Measurements from ENCODE around the gene CYB5R4.

CYB5R4 gene

DNA sequence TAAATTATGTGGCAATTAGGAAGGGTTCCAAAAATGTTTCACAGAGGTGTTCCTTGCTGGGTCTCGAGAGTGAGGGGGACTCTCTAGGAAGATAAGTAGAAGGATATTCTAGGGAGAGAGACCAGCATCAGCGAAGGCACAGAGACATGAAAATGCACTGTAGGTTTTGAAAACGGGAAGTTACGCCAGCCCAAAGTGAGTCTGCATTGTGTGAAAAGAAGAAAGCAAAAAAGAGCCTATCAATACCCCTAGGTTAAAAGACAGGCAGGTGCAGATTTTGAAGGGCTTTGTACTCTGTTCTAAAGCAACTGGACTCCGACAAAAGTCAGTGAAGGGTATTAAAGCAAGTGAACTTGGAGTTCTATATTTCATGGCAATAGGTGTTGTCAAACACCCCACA is 148.4 kb downstream of the CYB5R4 start:
- TF ChIP-seq, protein P1, sequence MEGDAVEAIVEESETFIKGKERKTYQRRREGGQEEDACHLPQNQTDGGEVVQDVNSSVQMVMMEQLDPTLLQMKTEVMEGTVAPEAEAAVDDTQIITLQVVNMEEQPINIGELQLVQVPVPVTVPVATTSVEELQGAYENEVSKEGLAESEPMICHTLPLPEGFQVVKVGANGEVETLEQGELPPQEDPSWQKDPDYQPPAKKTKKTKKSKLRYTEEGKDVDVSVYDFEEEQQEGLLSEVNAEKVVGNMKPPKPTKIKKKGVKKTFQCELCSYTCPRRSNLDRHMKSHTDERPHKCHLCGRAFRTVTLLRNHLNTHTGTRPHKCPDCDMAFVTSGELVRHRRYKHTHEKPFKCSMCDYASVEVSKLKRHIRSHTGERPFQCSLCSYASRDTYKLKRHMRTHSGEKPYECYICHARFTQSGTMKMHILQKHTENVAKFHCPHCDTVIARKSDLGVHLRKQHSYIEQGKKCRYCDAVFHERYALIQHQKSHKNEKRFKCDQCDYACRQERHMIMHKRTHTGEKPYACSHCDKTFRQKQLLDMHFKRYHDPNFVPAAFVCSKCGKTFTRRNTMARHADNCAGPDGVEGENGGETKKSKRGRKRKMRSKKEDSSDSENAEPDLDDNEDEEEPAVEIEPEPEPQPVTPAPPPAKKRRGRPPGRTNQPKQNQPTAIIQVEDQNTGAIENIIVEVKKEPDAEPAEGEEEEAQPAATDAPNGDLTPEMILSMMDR (IDR thresholded peaks at IDR 0.05; ENCODE audit: low read depth, low read length), result no peak
- no peak for DNase-seq (ENCODE audit: low read depth, low spot score)
- in situ Hi-C loops (cut with HindIII; ENCODE audit: low sequenced_read_pairs), result no loop called here
- H3K4me3 ChIP-seq (ENCODE audit: low read depth, low read length), result no peak overlapping the region

GRCh38 chr6:84013354-84013753 is 153.9 kb downstream of the CYB5R4 start:
- in situ Hi-C loops (cut with HindIII; ENCODE audit: low sequenced_read_pairs), result no loop called here
- no peak overlapping the region for H3K4me3 ChIP-seq (ENCODE audit: low read depth, low read length)
- TF ChIP-seq, protein P1 (IDR thresholded peaks at IDR 0.05; ENCODE audit: low read depth, low read length), result no peak
- DNase-seq (ENCODE audit: low read depth, low spot score), result no peak

DNA sequence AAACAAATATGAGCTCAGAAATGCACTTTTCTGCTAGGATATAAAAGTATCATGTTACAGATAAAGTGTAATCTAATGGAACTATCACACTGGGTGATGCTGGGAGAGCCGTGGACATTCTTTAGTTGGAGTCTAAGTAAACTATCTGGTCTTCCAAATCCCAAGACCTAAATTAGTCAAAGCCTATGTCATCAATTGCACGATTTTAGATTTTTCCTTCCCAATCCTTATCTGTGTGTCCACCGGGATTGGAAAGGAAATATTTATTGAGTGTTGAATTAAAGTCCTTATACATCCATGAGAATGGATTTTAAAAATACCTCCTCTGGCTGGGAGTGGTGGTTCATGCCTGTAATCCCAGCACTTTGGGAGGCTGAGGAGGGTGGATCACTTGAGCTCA is 154.4 kb downstream of the CYB5R4 start:
- H3K4me3 ChIP-seq (ENCODE audit: low read depth, low read length), result no peak overlapping the region
- no peak for DNase-seq (ENCODE audit: low read depth, low spot score)
- TF ChIP-seq, protein P1 (IDR thresholded peaks at IDR 0.05; ENCODE audit: low read depth, low read length), result no peak
- in situ Hi-C loops (cut with HindIII; ENCODE audit: low sequenced_read_pairs), result no loop called here

GRCh38 chr6:84016029-84016428 is 156.5 kb downstream of the CYB5R4 start:
- H3K4me3 ChIP-seq (ENCODE audit: low read depth, low read length), result no peak overlapping the region
- no peak for DNase-seq (ENCODE audit: low read depth, low spot score)
- in situ Hi-C loops (cut with HindIII; ENCODE audit: low sequenced_read_pairs), result no loop called here
- TF ChIP-seq, protein P1 (IDR thresholded peaks at IDR 0.05; ENCODE audit: low read depth, low read length), result no peak
